GM18517 (cell line): ENCODE data around the gene HDAC8.

ENCODE experiments used
- ATAC-seq: cut with Tn5 transposase; IDR thresholded peaks from one replicate; pipeline ENCODE4 v1.9.1; 2021; ENCODE audit warnings: mild to moderate bottlenecking, moderate library complexity; ENCODE audit not compliant: unreplicated experiment

HDAC8 gene

DNA sequence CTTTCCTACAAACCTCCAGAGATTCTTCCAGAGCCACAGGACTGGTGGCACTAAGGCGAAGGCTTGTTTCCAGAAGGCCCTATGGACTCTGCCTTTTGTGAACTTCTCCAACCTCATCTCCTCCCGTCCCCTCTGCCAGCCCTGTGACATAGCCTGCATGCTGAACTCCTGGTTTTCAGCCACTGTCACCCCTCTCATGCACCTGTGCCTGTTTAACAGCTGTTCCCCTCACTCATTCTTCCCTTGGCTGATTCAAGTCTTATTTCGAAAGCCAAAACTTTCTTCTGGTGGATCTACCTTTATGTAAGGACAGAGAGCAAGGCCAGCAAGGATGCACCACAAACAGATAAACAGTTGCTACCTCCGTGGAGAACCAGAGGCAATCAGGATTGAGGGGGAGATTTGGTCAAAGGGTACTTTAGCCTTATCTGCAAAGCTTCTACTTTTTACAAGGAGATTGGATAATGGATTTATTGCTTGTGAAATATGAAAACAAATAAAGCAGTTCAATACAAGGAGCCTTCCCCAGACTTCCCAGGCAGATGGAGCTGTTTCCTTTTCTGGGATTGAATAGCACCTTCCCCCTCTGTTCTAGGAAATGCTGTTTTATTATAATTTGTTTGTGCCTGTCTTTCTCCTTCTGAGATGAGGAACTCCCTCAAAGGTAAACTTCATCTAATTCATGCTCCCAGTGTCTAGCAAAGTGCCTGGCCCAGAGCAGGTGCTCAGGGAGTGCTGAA lies 272.6 kb downstream of the HDAC8 start:
- ATAC-seq, result no peak

DNA sequence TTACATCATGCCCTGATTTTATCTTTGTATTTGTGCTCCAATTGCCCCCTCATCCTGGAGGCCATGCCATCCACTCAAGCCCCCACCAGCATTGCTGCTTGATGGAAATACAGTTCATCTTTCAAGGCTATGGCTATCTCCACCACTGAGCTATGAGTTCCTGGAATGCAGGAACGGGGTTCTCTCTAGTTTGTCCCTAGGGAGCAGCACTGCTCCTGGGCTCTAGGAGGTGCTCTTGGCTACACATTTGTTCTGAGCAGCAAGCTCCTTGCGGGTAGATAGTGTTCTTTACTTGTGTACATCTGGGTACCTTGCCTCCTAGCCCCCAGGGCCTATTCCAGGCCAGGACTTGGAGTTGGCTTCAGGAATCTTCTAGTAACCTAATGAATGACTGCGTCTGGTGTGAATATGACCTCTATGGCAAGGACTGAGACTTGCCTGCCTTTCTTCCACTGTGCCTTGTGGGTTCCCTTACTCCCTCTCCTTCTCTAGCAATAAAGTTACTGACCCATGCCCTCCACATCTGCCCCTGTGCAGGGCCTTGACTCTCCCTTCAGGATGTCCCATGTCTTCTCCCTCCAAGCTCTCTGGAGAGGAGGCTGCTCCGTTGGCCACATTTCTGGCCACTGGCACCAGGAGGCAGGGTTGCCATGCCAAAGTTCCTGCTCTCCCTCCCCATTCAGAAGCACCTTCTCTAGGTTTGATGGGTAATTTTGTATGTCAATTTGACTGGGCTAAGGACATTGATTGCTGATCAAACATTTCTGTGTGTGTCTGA lies 274.5 kb downstream of the HDAC8 start:
- no peak for ATAC-seq

DNA sequence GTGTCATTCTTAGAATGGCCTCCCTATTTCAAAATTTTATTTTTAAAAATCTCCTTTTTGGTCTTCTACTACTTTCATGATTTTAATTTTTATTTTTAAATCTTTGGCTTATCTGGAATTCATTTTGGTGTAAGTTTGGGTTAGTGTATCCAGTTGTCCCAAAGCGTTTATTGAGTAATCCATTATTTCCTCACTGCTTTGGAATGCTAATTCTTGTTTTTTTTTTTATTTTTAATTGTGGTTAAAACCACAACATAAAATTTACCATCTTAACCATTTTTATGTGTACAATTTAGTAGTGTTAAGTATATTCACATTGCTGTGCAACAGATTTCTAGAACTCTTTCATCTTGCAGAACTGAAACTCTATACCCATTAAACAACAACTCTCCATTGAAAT lies 275.7 kb downstream of the HDAC8 start:
- no peak for ATAC-seq

DNA sequence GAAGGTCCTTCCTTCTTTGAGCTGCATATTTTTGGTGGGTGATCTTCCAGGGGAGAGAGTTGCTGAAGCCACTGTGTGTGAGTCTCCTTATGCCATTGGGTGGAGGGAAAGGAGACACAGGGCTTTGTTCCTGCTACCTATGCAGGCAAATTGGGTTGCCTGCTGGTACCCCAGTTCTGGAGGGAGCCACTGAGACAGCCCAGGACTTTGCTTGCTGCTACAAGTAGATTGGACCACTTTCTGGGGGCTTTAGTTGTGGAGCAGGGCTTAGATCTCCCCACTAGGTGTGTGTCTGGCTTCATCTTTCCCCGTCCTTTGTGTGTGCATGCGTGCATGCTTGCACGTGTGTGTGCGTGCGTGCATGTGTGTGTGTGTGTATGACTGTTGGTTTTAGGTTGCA lies 276.9 kb downstream of the HDAC8 start:
- no peak for ATAC-seq

DNA sequence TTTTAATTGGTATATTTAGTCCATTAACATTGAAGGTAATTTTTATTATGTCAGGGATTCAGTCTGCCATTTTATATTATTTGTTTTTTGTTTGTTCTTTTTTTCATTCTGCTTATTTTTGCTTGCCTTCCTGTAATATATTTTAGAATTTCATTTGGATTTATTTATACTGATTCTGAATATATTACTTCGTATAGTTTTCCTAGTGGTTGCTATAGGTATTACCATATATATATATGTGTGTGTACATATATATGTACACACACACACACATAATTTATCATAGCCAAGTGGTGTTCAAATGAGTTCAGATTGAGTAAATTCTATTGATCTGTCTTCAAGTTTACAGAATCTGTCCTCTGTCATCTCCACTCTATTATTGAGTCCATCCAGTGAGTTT lies 278.1 kb downstream of the HDAC8 start:
- no peak for ATAC-seq

DNA sequence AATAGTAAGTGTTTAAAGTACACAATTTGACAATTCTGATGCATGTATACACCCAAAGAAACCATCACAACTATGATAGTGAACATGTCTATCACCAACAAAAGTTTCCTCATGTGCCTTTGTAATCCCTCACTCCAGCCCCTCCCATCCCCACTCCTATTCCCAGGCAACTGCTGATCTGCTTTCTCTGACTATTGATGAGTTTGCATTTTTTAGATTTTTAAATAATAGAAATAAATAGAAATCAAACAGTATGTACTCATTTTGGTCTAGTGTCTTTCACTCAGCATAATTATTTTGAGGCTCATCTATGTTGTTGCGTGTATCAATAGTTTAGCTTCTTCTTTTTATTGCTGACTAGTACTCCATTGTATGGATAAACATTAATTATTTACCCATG lies 290.3 kb downstream of the HDAC8 start:
- ATAC-seq, result no peak

DNA sequence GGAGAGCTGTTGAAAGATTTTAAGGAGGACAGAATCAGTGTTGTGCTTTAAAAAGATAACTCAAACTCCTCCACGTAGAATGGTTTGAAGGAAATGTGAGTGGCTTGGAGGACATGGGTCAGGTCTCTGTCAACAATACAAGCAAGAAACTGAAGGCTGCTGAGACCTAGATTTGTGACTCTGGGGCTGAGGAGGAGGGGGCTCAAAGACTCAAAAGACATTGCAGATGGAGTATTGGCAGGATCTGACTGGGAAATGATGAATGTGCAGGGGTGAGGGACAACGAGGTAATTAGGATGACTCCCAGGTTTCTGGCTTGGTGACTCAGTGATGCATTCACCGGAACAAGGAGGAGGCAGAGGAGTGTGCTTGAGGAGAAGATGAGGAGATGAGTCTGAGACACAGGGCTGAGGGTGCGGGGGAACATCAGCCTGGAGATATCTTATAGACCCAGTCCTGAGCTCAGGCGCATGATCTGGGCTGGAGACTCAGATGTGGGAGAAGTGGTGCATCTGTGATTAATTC lies 292.3 kb downstream of the HDAC8 start:
- ATAC-seq, result no peak
